Caco-2 (cell line): ENCODE results near the gene TMEM234. TPM values are rescaled to one million over a fixed set of nuclear protein-coding genes. Genes with fewer than 3 reads are reported as not detected.

Experiments
- BruUV-seq: library from RNA; stranded (reverse); fragments of 400-500 nt; replicated peaks from 2 replicates; lab custom pipeline; 2021; lab: Mats Ljungman, UMichigan
- CTCF ChIA-PET: fragments of 300-600 bp; sonication (Branson Sonifier 250); formaldehyde crosslinking; loops from one replicate; lab custom pipeline; 2022; ENCODE audit warnings: antibody characterized with exemption; lab: Charles Lee
- POLR2A ChIA-PET: fragments of 300-600 bp; sonication (Branson Sonifier 250); formaldehyde crosslinking; loops from one replicate; lab custom pipeline; 2022; ENCODE audit warnings: antibody characterized with exemption; lab: Charles Lee
- DNase-seq, 2 experiments: peaks; one replicate each; pipeline versions ENCODE4 v3.0.0 to v3.0.0-alpha.2; 2020 to 2022
- H3K27me3 ChIP-seq: replicated peaks from 2 replicates; pipeline ENCODE4 v1.6.0; 2011; ENCODE audit warnings: low read length; ENCODE audit not compliant: control insufficient read depth, insufficient read depth
- H3K36me3 ChIP-seq: 2 replicates; pipeline ENCODE4 v1.5.1; 2011; ENCODE audit warnings: low read length; ENCODE audit not compliant: control insufficient read depth, insufficient read depth
- H3K4me1 ChIP-seq: fragments of 250-450 bp; sonication (Bioruptor Pico); 2 replicates; pipeline ENCODE4 v1.5.1; 2020; ENCODE audit warnings: mild to moderate bottlenecking
- H3K4me3 ChIP-seq: 2 replicates; pipeline ENCODE4 v1.5.1; 2011; ENCODE audit warnings: low read depth, mild to moderate bottlenecking, control low read depth, low read length
- H3K9me3 ChIP-seq: fragments of 250-450 bp; sonication (Bioruptor Pico); 2 replicates; pipeline ENCODE4 v1.5.1; 2020; ENCODE audit warnings: mild to moderate bottlenecking, moderate library complexity
- H3K27ac Mint-ChIP-seq: one replicate; pipeline ENCODE4 v1.8.0; 2022; ENCODE audit warnings: mixed read lengths; ENCODE audit not compliant: unreplicated experiment
- H3K27me3 Mint-ChIP-seq: one replicate; pipeline ENCODE4 v1.8.0; 2022; ENCODE audit warnings: mixed read lengths; ENCODE audit not compliant: insufficient read depth, unreplicated experiment
- H3K36me3 Mint-ChIP-seq: one replicate; pipeline ENCODE4 v1.8.0; 2022; ENCODE audit warnings: mild to moderate bottlenecking, mixed read lengths; ENCODE audit not compliant: insufficient read depth, unreplicated experiment
- H3K4me1 Mint-ChIP-seq: one replicate; pipeline ENCODE4 v1.8.0; 2022; ENCODE audit warnings: low read depth, mixed read lengths; ENCODE audit not compliant: unreplicated experiment
- H3K4me3 Mint-ChIP-seq: one replicate; pipeline ENCODE4 v1.8.0; 2022; ENCODE audit warnings: mild to moderate bottlenecking, moderate library complexity, mixed read lengths; ENCODE audit not compliant: unreplicated experiment
- H3K9me3 Mint-ChIP-seq: one replicate; pipeline ENCODE4 v1.8.0; 2022; ENCODE audit warnings: mixed read lengths; ENCODE audit not compliant: unreplicated experiment
- intact Hi-C: fragments of 100-400 bp; cut with micrococcal nuclease; formaldehyde crosslinking; loops from one replicate; pipeline ENCODE4 v1.10.0; 2022; ENCODE audit not compliant: unreplicated experiment
- total RNA-seq: library from RNA; stranded (reverse); gene quantifications from 2 replicates; pipeline ENCODE4 v1.2.3, GENCODE V29; 2022
- TF ChIP-seq, protein P1 (sequence below), 2 experiments: fragments of 200-600 bp in 1 of 2; IDR thresholded peaks; 1 replicate in 1 of 2; 2 replicates in 1 of 2; pipeline versions ENCODE4 v1.5.1 to v1.8.0; 2011 to 2022; ENCODE audit warnings: antibody characterized with exemption in 1 of 2, control low read depth in 1 of 2, inconsistent platforms in 1 of 2, low read depth in 1 of 2, low read length in 1 of 2, mild to moderate bottlenecking in 1 of 2, moderate library complexity in 1 of 2; ENCODE audit not compliant: insufficient read depth in 1 of 2, severe bottlenecking in 1 of 2, unreplicated experiment in 1 of 2

The TMEM234 gene
- total RNA-seq, 1 experiment from 2014 or later, result 11.5 TPM

DNA sequence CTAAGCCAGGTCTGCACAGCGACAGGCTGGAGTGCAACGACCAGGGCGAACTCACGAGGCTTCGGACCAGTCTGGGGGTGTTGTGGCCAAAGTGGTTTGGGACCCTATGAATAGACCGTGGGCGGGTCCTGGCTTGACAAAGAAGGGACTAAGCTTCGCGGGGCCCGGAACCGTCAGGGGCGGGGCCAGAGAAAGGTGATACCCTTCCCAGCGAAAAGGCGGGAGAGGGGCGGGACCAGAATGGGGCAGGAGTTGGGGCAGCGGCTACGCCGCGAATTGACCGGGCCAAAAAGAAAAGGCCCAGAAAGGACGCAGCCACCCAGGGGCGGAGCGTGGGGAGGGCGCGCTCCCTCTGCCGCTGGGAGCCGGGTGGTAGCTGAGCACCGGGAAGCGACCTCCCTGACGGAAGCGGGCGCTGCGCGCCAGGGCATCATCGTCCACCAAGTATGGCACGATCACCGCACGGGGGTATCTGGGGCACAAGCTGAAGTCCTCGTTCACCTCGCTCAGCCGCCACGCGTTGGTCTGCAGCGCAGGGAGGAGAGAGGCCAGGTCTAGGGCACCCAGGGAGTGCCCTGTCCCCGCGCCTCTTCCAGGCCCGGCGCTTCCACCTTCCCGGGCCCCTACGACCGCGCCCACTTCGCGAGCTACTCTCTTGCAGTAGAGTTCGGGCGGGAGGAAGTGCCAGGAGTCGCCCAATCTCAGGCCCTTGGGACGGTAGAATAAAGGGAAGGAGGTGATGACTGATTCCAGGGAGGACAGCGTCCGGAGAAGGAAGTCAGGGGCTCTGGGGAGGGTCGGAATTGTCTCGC lies 18.2 kb upstream of the TMEM234 start:
- Histone ChIP-seq H3K4me3 (peak overlapping the region; percentile 56), H3K27me3 (no peaks in the 10 kb centered on the region), H3K36me3 (no peaks in the 10 kb centered on the region), H3K4me1 (no peaks in the 10 kb centered on the region), H3K9me3 (no peaks in the 10 kb centered on the region)
- Mint-ChIP-seq H3K36me3 (no peaks in the 10 kb centered on the region), H3K4me1 (no peaks in the 10 kb centered on the region), H3K4me3 (peak overlapping the region; percentile 79), H3K27ac (peak overlapping the region; percentile 83), H3K27me3 (no peaks in the 10 kb centered on the region), H3K9me3 (no peaks in the 10 kb centered on the region)
- ChIA-PET CTCF (interaction anchor here (0.6 to 2.4 kb wide), 4 partner anchors 13 to 51 kb away, joined by 5 to 11 read pairs (median 7); partner anchors contain the start of gene HDAC1), POLR2A (interaction anchor here (0.6 to 1.0 kb wide), 5 partner anchors 25 to 523 kb away, joined by 3 to 5 read pairs (median 4); partner anchors contain the start of genes MARCKSL1 and TXLNA)
- DNase-seq, result peak; percentile 61 to 72
- TF ChIP-seq, protein P1, sequence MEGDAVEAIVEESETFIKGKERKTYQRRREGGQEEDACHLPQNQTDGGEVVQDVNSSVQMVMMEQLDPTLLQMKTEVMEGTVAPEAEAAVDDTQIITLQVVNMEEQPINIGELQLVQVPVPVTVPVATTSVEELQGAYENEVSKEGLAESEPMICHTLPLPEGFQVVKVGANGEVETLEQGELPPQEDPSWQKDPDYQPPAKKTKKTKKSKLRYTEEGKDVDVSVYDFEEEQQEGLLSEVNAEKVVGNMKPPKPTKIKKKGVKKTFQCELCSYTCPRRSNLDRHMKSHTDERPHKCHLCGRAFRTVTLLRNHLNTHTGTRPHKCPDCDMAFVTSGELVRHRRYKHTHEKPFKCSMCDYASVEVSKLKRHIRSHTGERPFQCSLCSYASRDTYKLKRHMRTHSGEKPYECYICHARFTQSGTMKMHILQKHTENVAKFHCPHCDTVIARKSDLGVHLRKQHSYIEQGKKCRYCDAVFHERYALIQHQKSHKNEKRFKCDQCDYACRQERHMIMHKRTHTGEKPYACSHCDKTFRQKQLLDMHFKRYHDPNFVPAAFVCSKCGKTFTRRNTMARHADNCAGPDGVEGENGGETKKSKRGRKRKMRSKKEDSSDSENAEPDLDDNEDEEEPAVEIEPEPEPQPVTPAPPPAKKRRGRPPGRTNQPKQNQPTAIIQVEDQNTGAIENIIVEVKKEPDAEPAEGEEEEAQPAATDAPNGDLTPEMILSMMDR (IDR thresholded peaks at IDR 0.05; ENCODE audit: insufficient read depth in 1 of 2, low read depth in 1 of 2, low read length in 1 of 2, severe bottlenecking in 1 of 2, unreplicated experiment in 1 of 2), result no peak
- intact Hi-C loops, result loop anchor here (5.0 kb wide), 1 partner anchor 82 kb away; no protein-coding TSS in a partner anchor
- BruUV-seq, result no TSS peak

DNA sequence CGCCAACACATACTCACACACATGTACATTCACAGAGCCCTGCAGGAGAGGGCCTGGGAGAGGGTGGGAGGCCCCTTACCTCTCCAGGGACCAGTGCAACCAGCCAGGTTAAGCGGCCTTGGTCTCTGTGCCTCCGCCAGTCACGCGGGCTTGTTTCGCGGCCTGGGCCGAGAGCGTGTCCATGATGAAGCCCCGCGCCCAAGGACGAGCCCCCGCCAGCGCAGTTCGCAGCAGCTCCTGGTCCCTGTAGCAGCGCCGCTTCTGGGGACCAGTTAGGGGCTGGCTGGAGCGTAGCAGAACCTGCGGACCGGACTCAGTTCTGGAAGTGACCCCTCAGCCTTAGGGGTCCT lies 17.6 kb upstream of the TMEM234 start:
- intact Hi-C loops, result loop anchor here (5.0 kb wide), 1 partner anchor 83 kb away; no protein-coding TSS in a partner anchor
- BruUV-seq, result no TSS peak
- no peak overlapping the region; the same call in 1 of the 2 replicates for H3K4me3 ChIP-seq
- DNase-seq, result no peak
- no peaks in the 10 kb centered on the region for H3K27me3 ChIP-seq
- ChIA-PET CTCF (interaction anchor here (1.2 to 1.7 kb wide), 2 partner anchors 40 to 51 kb away, joined by 5 to 8 read pairs; partner anchors contain the start of gene HDAC1), POLR2A (interaction anchor here (0.6 to 1.0 kb wide), 3 partner anchors 60 to 401 kb away, joined by 3 to 5 read pairs (median 4); partner anchors contain the start of genes MARCKSL1 and TXLNA)
- no peaks in the 10 kb centered on the region for H3K27me3 Mint-ChIP-seq
- no peaks in the 10 kb centered on the region for H3K9me3 Mint-ChIP-seq
- no peaks in the 10 kb centered on the region for H3K9me3 ChIP-seq
- H3K36me3 ChIP-seq, result no peaks in the 10 kb centered on the region
- no peaks in the 10 kb centered on the region for H3K4me1 Mint-ChIP-seq
- TF ChIP-seq, protein P1 (IDR thresholded peaks at IDR 0.05; ENCODE audit: insufficient read depth in 1 of 2, low read depth in 1 of 2, low read length in 1 of 2, severe bottlenecking in 1 of 2, unreplicated experiment in 1 of 2), result no peak
- no peaks in the 10 kb centered on the region for H3K36me3 Mint-ChIP-seq
- H3K4me3 Mint-ChIP-seq, result peak overlapping the region; percentile 79
- H3K27ac Mint-ChIP-seq, result no peak overlapping the region
- H3K4me1 ChIP-seq, result no peaks in the 10 kb centered on the region

DNA sequence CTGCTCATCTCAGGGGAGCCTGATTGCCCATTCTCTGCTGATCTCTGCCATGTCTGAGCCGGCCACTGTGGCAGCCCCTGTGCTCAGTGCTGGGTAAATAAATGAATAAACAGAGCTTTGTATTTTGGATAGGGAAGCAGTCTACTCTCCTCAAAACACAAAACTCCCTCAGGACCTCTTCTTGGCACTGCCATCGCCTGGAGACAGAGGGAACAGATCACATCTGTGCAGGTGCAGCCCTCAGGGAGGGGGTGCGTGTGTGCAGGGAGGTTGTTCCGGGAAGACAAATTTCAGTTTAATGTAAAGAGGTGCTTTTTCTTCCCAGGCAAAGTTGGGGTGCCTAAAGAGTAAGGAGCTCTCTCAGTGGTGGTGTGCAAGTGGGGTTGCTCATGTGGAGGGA lies 17.2 kb upstream of the TMEM234 start:
- Mint-ChIP-seq H3K4me1 (no peaks in the 10 kb centered on the region), H3K27ac (no peak overlapping the region), H3K27me3 (no peaks in the 10 kb centered on the region), H3K36me3 (no peaks in the 10 kb centered on the region), H3K9me3 (no peaks in the 10 kb centered on the region), H3K4me3 (no peak overlapping the region)
- TF ChIP-seq, protein P1 (IDR thresholded peaks at IDR 0.05; ENCODE audit: insufficient read depth in 1 of 2, low read depth in 1 of 2, low read length in 1 of 2, severe bottlenecking in 1 of 2, unreplicated experiment in 1 of 2), result no peak
- no peak for DNase-seq
- no peaks in the 10 kb centered on the region for H3K4me1 ChIP-seq
- ChIA-PET POLR2A (interaction anchor here (0.6 to 0.7 kb wide), 2 partner anchors 9 to 97 kb away, joined by 3 to 4 read pairs; partner anchors contain the start of gene MARCKSL1), CTCF (no interaction called here)
- no peaks in the 10 kb centered on the region for H3K9me3 ChIP-seq
- H3K4me3 ChIP-seq, result no peak overlapping the region
- BruUV-seq, result TSS peak; percentile 36
- intact Hi-C loops, result no loop called here
- no peaks in the 10 kb centered on the region for H3K27me3 ChIP-seq
- no peaks in the 10 kb centered on the region for H3K36me3 ChIP-seq
